Mesothelial cell of epicardium (in vitro differentiated cells): ENCODE results near the gene KRTAP5-1. TPM values are rescaled to one million over a fixed set of nuclear protein-coding genes. Genes with fewer than 3 reads are reported as not detected.
"Not testable (repeated sequence)": the region's sequence is repeated elsewhere in the genome, so short reads cannot be mapped to it uniquely, and the experiment has no call there.

Source experiments
- DNase-seq, 2 experiments: peaks; one replicate each; pipeline ENCODE4 v3.0.0; 2021; ENCODE audit warnings: low spot score in 2 of 2; ENCODE audit not compliant: unreplicated experiment in 2 of 2
- H3K27ac Mint-ChIP-seq: 2 replicates; pipeline ENCODE4 v1.8.0; 2021; ENCODE audit warnings: mixed read lengths
- H3K27me3 Mint-ChIP-seq: 2 replicates; pipeline ENCODE4 v1.8.0; 2021; ENCODE audit warnings: low read depth, mixed read lengths
- H3K36me3 Mint-ChIP-seq: 2 replicates; pipeline ENCODE4 v1.8.0; 2021; ENCODE audit warnings: mixed read lengths
- H3K4me1 Mint-ChIP-seq: 2 replicates; pipeline ENCODE4 v1.8.0; 2021; ENCODE audit warnings: mixed read lengths
- H3K4me3 Mint-ChIP-seq: 2 replicates; pipeline ENCODE4 v1.8.0; 2021; ENCODE audit warnings: mild to moderate bottlenecking, moderate library complexity, mixed read lengths
- H3K9me3 Mint-ChIP-seq: 2 replicates; pipeline ENCODE4 v1.8.0; 2021; ENCODE audit warnings: mixed read lengths
- total RNA-seq: library from RNA; stranded (reverse); gene quantifications from 3 replicates; pipeline ENCODE4 v1.2.1, GENCODE V29; 2021
- TF ChIP-seq, protein P1 (sequence below): fragments of 200-600 bp; sonication (generic); IDR thresholded peaks from one replicate; pipeline ENCODE4 v1.5.0; 2021; ENCODE audit warnings: antibody characterized with exemption; ENCODE audit not compliant: unreplicated experiment

The KRTAP5-1 gene
- total RNA-seq, 1 donor from 2014 or later: not detected

DNA sequence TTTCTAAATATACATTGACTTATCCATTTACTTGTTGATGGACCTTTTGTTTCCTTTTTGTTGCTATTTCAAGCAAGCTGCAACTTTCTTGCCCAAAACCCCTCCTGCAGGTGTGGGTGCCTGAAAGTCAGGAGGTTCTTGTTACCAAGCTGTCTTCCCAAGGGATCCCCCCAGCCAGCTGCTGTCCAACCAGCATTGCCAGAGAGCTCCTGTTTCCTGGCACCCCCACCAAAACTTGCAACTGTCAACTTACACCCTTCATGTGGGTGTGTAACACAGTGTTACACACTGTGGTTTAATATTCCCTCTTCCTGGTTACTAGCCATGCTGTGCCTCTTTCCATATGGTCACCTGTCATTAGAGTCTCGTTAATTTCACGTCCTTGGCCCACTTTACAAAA, 1.6 kb upstream of the KRTAP5-1 start:
- Mint-ChIP-seq H3K4me3 (no peak overlapping the region), H3K27ac (no peak overlapping the region), H3K9me3 (peaks cover 5% of the 10 kb centered on the region), H3K36me3 (no peaks in the 10 kb centered on the region), H3K4me1 (no peaks in the 10 kb centered on the region), H3K27me3 (peaks cover 36% of the 10 kb centered on the region)
- no peak for DNase-seq
- TF ChIP-seq, protein P1, sequence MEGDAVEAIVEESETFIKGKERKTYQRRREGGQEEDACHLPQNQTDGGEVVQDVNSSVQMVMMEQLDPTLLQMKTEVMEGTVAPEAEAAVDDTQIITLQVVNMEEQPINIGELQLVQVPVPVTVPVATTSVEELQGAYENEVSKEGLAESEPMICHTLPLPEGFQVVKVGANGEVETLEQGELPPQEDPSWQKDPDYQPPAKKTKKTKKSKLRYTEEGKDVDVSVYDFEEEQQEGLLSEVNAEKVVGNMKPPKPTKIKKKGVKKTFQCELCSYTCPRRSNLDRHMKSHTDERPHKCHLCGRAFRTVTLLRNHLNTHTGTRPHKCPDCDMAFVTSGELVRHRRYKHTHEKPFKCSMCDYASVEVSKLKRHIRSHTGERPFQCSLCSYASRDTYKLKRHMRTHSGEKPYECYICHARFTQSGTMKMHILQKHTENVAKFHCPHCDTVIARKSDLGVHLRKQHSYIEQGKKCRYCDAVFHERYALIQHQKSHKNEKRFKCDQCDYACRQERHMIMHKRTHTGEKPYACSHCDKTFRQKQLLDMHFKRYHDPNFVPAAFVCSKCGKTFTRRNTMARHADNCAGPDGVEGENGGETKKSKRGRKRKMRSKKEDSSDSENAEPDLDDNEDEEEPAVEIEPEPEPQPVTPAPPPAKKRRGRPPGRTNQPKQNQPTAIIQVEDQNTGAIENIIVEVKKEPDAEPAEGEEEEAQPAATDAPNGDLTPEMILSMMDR: no peak

DNA sequence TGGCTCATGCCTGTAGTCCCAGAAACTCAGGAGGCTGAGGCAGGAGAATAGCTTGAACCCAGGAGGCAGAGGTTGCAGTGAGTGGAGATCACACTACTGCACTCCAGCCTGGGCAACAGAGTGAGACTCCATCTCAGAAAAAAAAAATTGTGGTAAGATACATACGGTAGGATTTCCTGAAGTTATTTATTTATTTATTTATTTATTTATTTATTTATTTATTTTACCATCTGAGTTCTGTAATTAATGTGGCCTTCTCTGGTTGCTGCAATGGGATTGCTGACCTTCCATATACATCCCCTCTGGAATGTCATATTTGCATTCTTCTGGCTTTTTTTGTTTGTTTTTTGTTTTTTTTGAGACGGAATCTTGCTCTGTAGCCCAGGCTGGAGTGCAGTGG, 2.2 kb downstream of the KRTAP5-1 start:
- H3K36me3 Mint-ChIP-seq, H3K27ac Mint-ChIP-seq, H3K4me1 Mint-ChIP-seq, DNase-seq, H3K4me3 Mint-ChIP-seq: not testable (repeated sequence)
- Mint-ChIP-seq H3K27me3 (peaks cover 23% of the 10 kb centered on the region), H3K9me3 (peaks cover 20% of the 10 kb centered on the region)

DNA sequence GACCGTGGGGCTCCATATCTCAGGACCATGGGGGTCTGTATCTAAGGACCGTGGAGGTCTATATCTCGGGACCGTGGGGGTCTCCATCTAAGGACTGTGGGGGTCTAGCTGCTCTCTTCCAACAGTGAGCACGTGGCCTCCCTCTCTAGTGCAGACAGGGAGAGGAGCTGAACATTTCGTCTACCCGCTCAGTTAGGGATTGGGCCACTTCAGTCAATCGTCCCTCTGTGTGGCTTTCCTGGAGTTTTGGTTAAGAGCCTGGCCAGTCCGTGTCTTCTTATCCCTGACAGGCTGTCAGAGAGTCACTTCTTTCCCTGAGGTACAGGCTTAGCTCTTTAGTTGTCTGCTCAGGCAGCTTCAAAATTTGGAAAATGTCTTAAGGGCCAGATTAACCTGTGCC, 3.1 kb downstream of the KRTAP5-1 start:
- no peak overlapping the region for H3K4me3 Mint-ChIP-seq
- no peaks in the 10 kb centered on the region for H3K4me1 Mint-ChIP-seq
- no peaks in the 10 kb centered on the region for H3K36me3 Mint-ChIP-seq
- TF ChIP-seq, protein P1: no peak
- peaks cover 20% of the 10 kb centered on the region for H3K9me3 Mint-ChIP-seq
- DNase-seq: no peak
- no peak overlapping the region for H3K27ac Mint-ChIP-seq
- peaks cover 20% of the 10 kb centered on the region for H3K27me3 Mint-ChIP-seq

DNA sequence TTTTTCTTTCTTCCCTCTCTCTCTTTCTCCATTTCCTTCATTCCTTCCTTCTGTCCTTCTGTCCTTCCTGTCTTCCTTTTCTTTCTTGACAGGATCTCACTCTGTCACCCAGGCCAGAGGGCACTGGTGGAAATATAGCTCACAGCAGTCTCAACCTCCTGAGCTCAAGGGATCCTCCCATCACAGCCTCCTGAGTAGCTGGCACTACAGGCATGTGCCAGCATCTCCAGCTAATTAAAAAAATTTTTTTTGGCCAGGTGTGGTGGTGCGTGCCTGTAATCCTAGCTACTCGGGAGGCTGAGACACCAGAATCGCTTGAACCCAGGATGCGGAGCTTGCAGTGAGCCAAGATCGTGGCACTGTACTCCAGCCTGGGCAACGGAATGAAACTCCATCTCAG, 8.3 kb downstream of the KRTAP5-1 start:
- Mint-ChIP-seq H3K27ac (no peak overlapping the region), H3K36me3 (no peaks in the 10 kb centered on the region), H3K4me3 (no peak overlapping the region), H3K9me3 (peaks cover 17% of the 10 kb centered on the region), H3K4me1 (no peaks in the 10 kb centered on the region), H3K27me3 (peaks cover 37% of the 10 kb centered on the region)
- no peak for DNase-seq
- TF ChIP-seq, protein P1: no peak

DNA sequence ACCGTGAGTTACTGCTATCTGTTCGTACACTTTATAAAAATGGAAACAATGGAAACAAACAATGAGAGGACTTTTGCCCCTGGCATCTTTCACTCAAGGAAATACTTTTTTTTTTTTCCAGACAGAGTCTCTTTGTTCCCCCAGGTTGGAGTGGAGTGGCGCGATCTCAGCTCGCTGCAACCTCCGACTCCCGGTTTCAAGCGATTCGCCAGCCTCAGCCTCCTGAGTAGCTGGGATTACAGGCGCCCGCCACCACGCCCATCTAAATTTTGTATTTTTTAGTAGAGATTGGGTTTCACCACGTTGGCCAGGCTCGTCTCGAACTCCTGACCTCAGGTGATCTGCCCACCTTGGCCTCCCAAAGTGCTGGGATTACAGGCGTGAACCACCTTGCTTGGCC, 9.3 kb downstream of the KRTAP5-1 start:
- not testable (repeated sequence) for H3K36me3 Mint-ChIP-seq, H3K4me3 Mint-ChIP-seq, H3K4me1 Mint-ChIP-seq, H3K27ac Mint-ChIP-seq, DNase-seq
- Mint-ChIP-seq H3K27me3 (peaks cover 37% of the 10 kb centered on the region), H3K9me3 (peaks cover 12% of the 10 kb centered on the region)

DNA sequence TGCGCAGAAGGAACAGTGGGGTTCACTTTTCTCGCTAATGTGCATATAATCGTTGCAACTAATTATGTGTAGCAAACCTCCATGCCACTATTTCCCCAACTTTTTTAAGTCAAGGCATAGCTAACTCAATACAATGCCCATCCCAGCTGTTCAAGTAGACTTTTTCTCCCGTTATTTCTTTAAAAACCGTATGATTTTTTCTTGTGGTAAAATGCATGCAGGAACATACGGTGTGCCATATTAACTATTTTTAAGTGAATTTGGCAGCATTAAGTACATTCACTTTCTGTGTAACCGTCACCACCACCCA, 10.2 kb downstream of the KRTAP5-1 start:
- no peaks in the 10 kb centered on the region for H3K36me3 Mint-ChIP-seq
- no peak overlapping the region for H3K4me3 Mint-ChIP-seq
- peaks cover 37% of the 10 kb centered on the region for H3K27me3 Mint-ChIP-seq
- no peak overlapping the region for H3K27ac Mint-ChIP-seq
- TF ChIP-seq, protein P1: no peak
- no peak for DNase-seq
- no peaks in the 10 kb centered on the region for H3K4me1 Mint-ChIP-seq
- peaks cover 12% of the 10 kb centered on the region for H3K9me3 Mint-ChIP-seq

DNA sequence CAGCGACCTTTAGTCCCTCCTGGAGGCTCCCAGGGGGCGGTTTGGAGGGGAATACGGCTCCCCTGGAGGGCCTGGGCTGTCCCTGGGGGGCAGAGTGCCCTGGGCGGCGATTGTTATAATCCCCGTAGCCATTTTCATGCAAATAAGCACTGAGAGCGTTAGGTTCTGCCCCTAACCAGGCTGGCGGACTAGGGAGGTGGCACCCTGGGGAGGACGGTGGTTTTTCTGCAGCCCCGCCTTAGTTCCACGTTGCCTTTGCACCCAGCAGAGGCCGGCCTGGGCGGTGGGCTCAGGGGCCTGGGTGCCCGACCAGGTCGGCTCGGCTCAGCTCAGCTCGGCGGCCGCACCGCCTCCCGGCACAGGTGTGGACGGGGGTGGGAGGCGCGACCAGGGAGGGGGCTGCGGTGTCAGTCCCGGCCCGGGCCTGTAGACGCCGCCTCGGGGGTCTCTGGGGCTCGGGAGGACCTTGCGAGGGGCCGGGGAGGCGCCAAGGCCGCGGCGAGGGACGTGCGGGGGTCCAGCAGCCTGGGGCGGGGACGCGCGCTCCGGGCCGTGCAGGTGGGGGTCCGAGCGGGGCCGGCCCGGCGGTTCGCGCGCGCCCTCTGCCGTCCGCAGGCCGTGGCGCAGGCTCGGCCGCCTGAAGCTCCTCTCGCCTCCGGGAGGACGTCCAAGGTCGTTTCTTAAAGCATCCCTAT, 10.7 kb downstream of the KRTAP5-1 start:
- Mint-ChIP-seq H3K4me3 (peak overlapping the region; percentile 51), H3K4me1 (no peaks in the 10 kb centered on the region)

More for the DNA sequence above, 10.7 kb downstream of the KRTAP5-1 start:
- peak in 1 of 2 experiments; percentile 81 for DNase-seq
- TF ChIP-seq, protein P1: peak; percentile 59
- H3K27ac Mint-ChIP-seq: no peak overlapping the region
- no peaks in the 10 kb centered on the region for H3K36me3 Mint-ChIP-seq
- peaks cover 37% of the 10 kb centered on the region for H3K27me3 Mint-ChIP-seq
- H3K9me3 Mint-ChIP-seq: peaks cover 12% of the 10 kb centered on the region
